HL-60 (cell line): ENCODE data around the gene PRAMEF11.

Source experiments
- DNase-seq, 2 experiments: peaks; one replicate each; pipeline ENCODE4 v3.0.0-alpha.2; 2010 to 2020; ENCODE audit warnings: low read depth in 1 of 2, low spot score in 1 of 2
- H3K27ac ChIP-seq: fragments of 250-450 bp; sonication (Bioruptor Pico); replicated peaks from 2 replicates; pipeline ENCODE4 v1.5.1; 2020; ENCODE audit warnings: mild to moderate bottlenecking, moderate library complexity
- H3K27me3 ChIP-seq: fragments of 250-450 bp; sonication (Bioruptor Pico); 2 replicates; pipeline ENCODE4 v1.5.1; 2021; ENCODE audit warnings: mild to moderate bottlenecking, moderate library complexity; ENCODE audit not compliant: insufficient read depth, poor library complexity, severe bottlenecking
- H3K4me3 ChIP-seq: replicated peaks from 2 replicates; pipeline ENCODE4 v1.5.1; 2011; ENCODE audit warnings: mild to moderate bottlenecking, control low read depth, low read length; ENCODE audit not compliant: insufficient read depth
- CTCF ChIP-seq: IDR thresholded peaks from one replicate; pipeline ENCODE4 v1.5.1; 2011; ENCODE audit warnings: low read length, control low read depth, inconsistent platforms; ENCODE audit not compliant: insufficient read depth
- GABPA ChIP-seq: IDR thresholded peaks from 2 replicates; pipeline ENCODE4 v1.6.1; 2012; ENCODE audit warnings: low read depth
- POLR2AphosphoS5 ChIP-seq: IDR thresholded peaks from 2 replicates; pipeline ENCODE4 v1.6.1; 2012; ENCODE audit warnings: low read depth
- REST ChIP-seq: IDR thresholded peaks from 2 replicates; pipeline ENCODE4 v1.6.1; 2012; ENCODE audit warnings: low read depth; ENCODE audit not compliant: insufficient replicate concordance
- SPI1 ChIP-seq: IDR thresholded peaks from 2 replicates; pipeline ENCODE4 v1.6.1; 2012; ENCODE audit warnings: low read depth, mild to moderate bottlenecking, borderline replicate concordance

PRAMEF11 gene

GRCh38 chr1:12811409-12811784 is 19.8 kb downstream of the PRAMEF11 start:
- DNase-seq = no peak

GRCh38 chr1:12810691-12811408 is 20.4 kb downstream of the PRAMEF11 start:
- Histone ChIP-seq H3K4me3 (no peak overlapping the region), H3K27me3 (no peaks in the 10 kb centered on the region), H3K27ac (no peak overlapping the region)
- TF ChIP-seq GABPA (no peak), POLR2AphosphoS5 (no peak), CTCF (no peak), SPI1 (no peak), REST (no peak)
- DNase-seq = no peak

More at GRCh38 chr1:12811409-12811784, 19.8 kb downstream of the PRAMEF11 start:
- TF ChIP-seq SPI1 (no peak), CTCF (no peak), POLR2AphosphoS5 (no peak), REST (no peak)
- H3K27me3 ChIP-seq = no peaks in the 10 kb centered on the region
- H3K4me3 ChIP-seq = no peak overlapping the region
- no peak overlapping the region for H3K27ac ChIP-seq

GRCh38 chr1:12809933-12810332 is 21.3 kb downstream of the PRAMEF11 start:
- Histone ChIP-seq H3K27me3 (no peaks in the 10 kb centered on the region), H3K4me3 (no peak overlapping the region), H3K27ac (no peak overlapping the region)
- no peak for DNase-seq
- TF ChIP-seq POLR2AphosphoS5 = no peak
- no peak for TF ChIP-seq CTCF
- no peak for TF ChIP-seq SPI1
- no peak for TF ChIP-seq REST
- no peak for TF ChIP-seq GABPA
